Ascending aorta (tissue), 2 donors: ENCODE results near the gene DKC1. TPM values are rescaled to one million over a fixed set of nuclear protein-coding genes. Genes with fewer than 3 reads are reported as not detected.
"Not testable (repeated sequence)": the region's sequence is repeated elsewhere in the genome, so short reads cannot be mapped to it uniquely, and the experiment has no call there.

Experiments used
- DNase-seq, 2 donors: peaks; one replicate each; pipeline ENCODE4 v3.0.0-alpha.2; 2019; ENCODE audit warnings: low spot score in 2 of 2
- H3K27ac ChIP-seq, 2 donors: fragments of 200-600 bp; sonication (generic); one replicate each; pipeline ENCODE4 v1.5.1; 2016 to 2017; ENCODE audit warnings: mild to moderate bottlenecking in 1 of 2
- H3K27me3 ChIP-seq: fragments of 200-600 bp; sonication (generic); one replicate; pipeline ENCODE4 v1.5.1; 2017
- H3K36me3 ChIP-seq, 2 donors: fragments of 200-600 bp; sonication (generic); one replicate each; pipeline ENCODE4 v1.5.1; 2016
- H3K4me1 ChIP-seq, 2 donors: fragments of 200-600 bp; sonication (generic); one replicate each; pipeline ENCODE4 v1.5.1; 2016 to 2017; ENCODE audit warnings: mild to moderate bottlenecking in 1 of 2
- H3K4me3 ChIP-seq, 2 donors: fragments of 200-600 bp; sonication (generic); one replicate each; pipeline ENCODE4 v1.5.1; 2016 to 2017; ENCODE audit warnings: mild to moderate bottlenecking in 1 of 2
- H3K9me3 ChIP-seq, 2 donors: fragments of 200-600 bp; sonication (generic); one replicate each; pipeline ENCODE4 v1.5.1; 2016
- CTCF ChIP-seq, 3 experiments: fragments of 200-600 bp in 2 of 3; fragments of 450-650 bp in 1 of 3; sonication (generic) in 2 of 3; IDR thresholded peaks; one replicate each; pipeline ENCODE4 v1.5.1; 2016 to 2019; ENCODE audit warnings: antibody characterized with exemption in 3 of 3, mild to moderate bottlenecking in 1 of 3, moderate library complexity in 1 of 3
- intact Hi-C: fragments of 100-400 bp; cut with DNase I; formaldehyde crosslinking; loops from one replicate; pipeline ENCODE4 v1.15.1; 2023
- total RNA-seq: library from RNA; depleted of rRNA; stranded (reverse); fragments of >200 nt; gene quantifications from one replicate; pipeline ENCODE4 v1.1.0, GENCODE V29; 2016

The DKC1 gene
- total RNA-seq, 1 donor from 2014 or later = 3.4 TPM

GRCh38 chrX:154818916-154819770 is 56.5 kb downstream of the DKC1 start:
- Histone ChIP-seq H3K27ac (no peak overlapping the region), H3K9me3 (no peaks in the 10 kb centered on the region), H3K4me1 (no peaks in the 10 kb centered on the region), H3K4me3 (no peak overlapping the region), H3K27me3 (no peaks in the 10 kb centered on the region), H3K36me3 (no peaks in the 10 kb centered on the region)
- intact Hi-C loops = no loop called here
- no peak for TF ChIP-seq CTCF (IDR thresholded peaks at IDR 0.05)
- no peak for DNase-seq

- intact Hi-C loops = no loop called here
- no peaks in the 10 kb centered on the region for H3K27me3 ChIP-seq
- no peak for TF ChIP-seq CTCF (IDR thresholded peaks at IDR 0.05)
- no peaks in the 10 kb centered on the region for H3K4me1 ChIP-seq
- DNase-seq = no peak
- no peaks in the 10 kb centered on the region for H3K36me3 ChIP-seq
- no peak overlapping the region for H3K27ac ChIP-seq
- H3K4me3 ChIP-seq = no peak overlapping the region
- no peaks in the 10 kb centered on the region for H3K9me3 ChIP-seq
Observed at GRCh38 chrX:154819771-154820341, 57.2 kb downstream of the DKC1 start.

GRCh38 chrX:154821523-154821922 is 58.9 kb downstream of the DKC1 start:
- no peaks in the 10 kb centered on the region for H3K9me3 ChIP-seq
- no peak for DNase-seq
- no peak overlapping the region for H3K4me3 ChIP-seq
- H3K4me1 ChIP-seq = no peaks in the 10 kb centered on the region
- H3K27me3 ChIP-seq = no peaks in the 10 kb centered on the region
- no peak for TF ChIP-seq CTCF (IDR thresholded peaks at IDR 0.05)
- H3K36me3 ChIP-seq = no peaks in the 10 kb centered on the region
- intact Hi-C loops = no loop called here
- no peak overlapping the region for H3K27ac ChIP-seq

GRCh38 chrX:154822029-154822428 is 59.4 kb downstream of the DKC1 start:
- intact Hi-C loops = no loop called here

GRCh38 chrX:154824638-154825037 is 62.0 kb downstream of the DKC1 start:
- no peak for TF ChIP-seq CTCF (IDR thresholded peaks at IDR 0.05)
- intact Hi-C loops = no loop called here
- Histone ChIP-seq H3K27me3 (no peaks in the 10 kb centered on the region), H3K9me3 (no peaks in the 10 kb centered on the region), H3K27ac (no peak overlapping the region), H3K36me3 (no peaks in the 10 kb centered on the region), H3K4me3 (no peak overlapping the region), H3K4me1 (no peaks in the 10 kb centered on the region)
- DNase-seq = no peak

More at GRCh38 chrX:154822029-154822428, 59.4 kb downstream of the DKC1 start:
- Histone ChIP-seq H3K4me1 (no peaks in the 10 kb centered on the region), H3K36me3 (no peaks in the 10 kb centered on the region), H3K9me3 (no peaks in the 10 kb centered on the region), H3K27ac (no peak overlapping the region), H3K4me3 (no peak overlapping the region), H3K27me3 (no peaks in the 10 kb centered on the region)
- no peak for TF ChIP-seq CTCF (IDR thresholded peaks at IDR 0.05)
- DNase-seq = no peak

GRCh38 chrX:154825586-154825985 is 62.9 kb downstream of the DKC1 start:
- H3K4me3 ChIP-seq, H3K4me1 ChIP-seq, H3K27me3 ChIP-seq, DNase-seq, H3K9me3 ChIP-seq, H3K36me3 ChIP-seq, intact Hi-C loops, H3K27ac ChIP-seq: not testable (repeated sequence)
